LHCN-M2 (cell line): Measurements from ENCODE around the gene ATP8A2. TPM values are rescaled to one million over a fixed set of nuclear protein-coding genes. Genes with fewer than 3 reads are reported as not detected.
A peak's percentile ranks its signal among the peaks of the same experiment; 100 is the strongest.
"Not testable (repeated sequence)": the region's sequence is repeated elsewhere in the genome, so short reads cannot be mapped to it uniquely, and the experiment has no call there.

ENCODE experiments used
- DNase-seq: peaks from one replicate; pipeline ENCODE4 v3.0.0-alpha.2; 2012; ENCODE audit warnings: low read depth
- total RNA-seq: library from RNA; depleted of rRNA; stranded (reverse); fragments of >200 nt; gene quantifications from 2 replicates; pipeline ENCODE4 v1.2.3, GENCODE V29; 2014

Gene ATP8A2
- total RNA-seq, 1 experiment from 2014 or later: 1.3 TPM

- DNase-seq: no peak
These were observed 90.7 kb downstream of the ATP8A2 start for GRCh38 chr13:25462301-25463125.

GRCh38 chr13:25463496-25463895, 91.7 kb downstream of the ATP8A2 start:
- peak; percentile 43 for DNase-seq

DNA sequence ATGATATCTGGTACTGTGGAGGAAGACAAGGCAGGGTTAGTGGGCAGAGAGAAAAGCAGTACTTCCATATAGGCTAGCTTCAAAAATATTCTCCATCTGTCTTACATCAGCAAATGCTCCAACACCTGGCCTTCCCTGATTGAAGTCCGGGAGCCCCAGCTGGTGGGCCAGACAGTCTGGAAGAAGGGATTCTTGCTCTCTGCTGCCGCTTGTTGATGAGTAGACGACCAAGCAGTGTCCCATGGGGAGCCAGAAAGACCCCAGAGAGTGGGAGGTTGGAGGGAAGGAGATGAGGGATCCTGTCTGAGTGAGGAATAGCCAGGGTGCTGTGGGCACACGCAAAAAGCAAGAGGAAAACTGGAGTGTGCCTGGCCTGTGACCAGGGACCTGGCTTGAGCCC, 95.1 kb downstream of the ATP8A2 start:
- no peak for DNase-seq

DNA sequence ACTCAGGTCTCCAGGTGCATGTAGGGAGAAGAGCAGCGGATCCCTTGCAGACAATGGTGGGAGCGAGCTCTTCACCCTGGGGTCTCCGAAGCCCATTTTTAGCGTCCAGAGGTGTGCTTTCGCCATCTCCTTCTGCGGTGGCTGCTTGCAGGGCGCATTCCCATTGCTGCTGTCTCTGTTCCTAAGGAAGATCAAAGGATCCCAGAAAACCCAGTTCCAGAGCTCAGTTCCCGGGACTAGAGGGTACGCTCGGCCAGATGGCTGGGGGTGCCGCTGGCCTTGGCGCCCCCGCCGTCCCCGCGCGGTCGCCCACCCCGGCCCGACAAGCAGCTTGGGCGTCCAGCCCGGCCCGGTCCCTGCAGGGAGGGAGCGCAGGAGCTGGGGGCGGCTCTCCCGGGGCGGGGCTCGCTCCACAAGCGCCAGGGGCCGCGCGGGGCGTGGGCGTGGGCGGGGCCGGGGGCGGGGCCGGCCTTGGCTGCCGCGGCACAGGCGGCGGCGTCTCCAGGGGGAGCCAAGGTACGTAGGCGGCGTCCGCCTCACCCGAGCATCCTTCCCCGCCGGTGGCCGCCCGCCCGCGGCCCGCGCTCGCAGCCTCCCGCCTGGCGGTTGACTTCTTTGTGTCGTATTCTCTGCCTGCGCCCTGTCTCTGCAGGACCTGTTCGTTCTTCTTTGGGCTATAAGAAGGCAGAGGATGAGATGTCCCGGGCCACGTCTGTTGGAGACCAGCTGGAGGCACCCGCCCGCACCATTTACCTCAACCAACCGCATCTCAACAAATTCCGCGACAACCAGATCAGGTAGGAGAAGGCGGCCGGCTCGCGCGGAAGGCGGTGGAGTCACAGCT, 96.8 kb downstream of the ATP8A2 start:
- DNase-seq: no peak

GRCh38 chr13:25469169-25469525, 97.4 kb downstream of the ATP8A2 start:
- DNase-seq: no peak

- DNase-seq: no peak
These were observed 102.1 kb downstream of the ATP8A2 start for GRCh38 chr13:25473864-25474263.

GRCh38 chr13:25478186-25478585, 106.4 kb downstream of the ATP8A2 start:
- DNase-seq: peak; percentile 39

DNA sequence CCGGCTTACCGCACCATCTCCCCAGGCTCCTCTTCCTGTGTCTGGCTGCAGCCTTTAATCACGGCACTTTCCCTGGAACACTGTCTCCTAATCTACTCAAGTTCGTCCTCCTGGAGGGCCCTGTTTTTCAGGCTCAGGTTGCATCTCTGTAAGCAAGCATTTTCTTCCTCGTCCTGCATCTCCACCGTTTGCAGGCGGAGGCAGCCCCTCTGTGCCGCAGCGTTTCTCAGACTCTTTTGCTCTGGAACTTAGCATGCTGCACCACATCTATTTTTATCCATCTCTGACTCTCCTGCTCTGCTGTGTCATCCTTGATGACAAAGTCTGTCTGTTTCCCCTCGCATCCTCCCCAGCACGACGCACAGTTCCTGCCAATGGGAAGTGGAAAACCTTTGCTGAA, 117.5 kb downstream of the ATP8A2 start:
- peak; percentile 15 for DNase-seq

DNA sequence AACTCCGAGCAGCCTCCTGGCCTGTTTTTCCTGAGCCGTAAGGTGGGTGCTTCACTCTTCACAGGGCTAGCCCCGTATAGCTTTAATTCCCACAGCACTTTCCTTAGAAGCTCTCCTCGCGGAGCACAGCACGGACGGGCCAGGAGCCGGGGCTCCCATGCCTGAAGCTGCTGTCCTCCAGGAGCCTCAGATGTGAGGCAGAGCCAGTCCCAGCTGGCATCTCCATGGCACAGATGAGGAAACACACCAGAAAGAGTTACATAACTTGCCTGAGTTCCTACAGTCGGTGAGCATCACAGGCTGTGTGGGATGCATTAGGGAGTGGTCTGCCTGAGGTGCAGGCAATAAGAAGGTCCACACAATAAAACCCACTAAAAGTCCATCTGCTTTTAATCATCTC, 118.5 kb downstream of the ATP8A2 start:
- DNase-seq: no peak

DNA sequence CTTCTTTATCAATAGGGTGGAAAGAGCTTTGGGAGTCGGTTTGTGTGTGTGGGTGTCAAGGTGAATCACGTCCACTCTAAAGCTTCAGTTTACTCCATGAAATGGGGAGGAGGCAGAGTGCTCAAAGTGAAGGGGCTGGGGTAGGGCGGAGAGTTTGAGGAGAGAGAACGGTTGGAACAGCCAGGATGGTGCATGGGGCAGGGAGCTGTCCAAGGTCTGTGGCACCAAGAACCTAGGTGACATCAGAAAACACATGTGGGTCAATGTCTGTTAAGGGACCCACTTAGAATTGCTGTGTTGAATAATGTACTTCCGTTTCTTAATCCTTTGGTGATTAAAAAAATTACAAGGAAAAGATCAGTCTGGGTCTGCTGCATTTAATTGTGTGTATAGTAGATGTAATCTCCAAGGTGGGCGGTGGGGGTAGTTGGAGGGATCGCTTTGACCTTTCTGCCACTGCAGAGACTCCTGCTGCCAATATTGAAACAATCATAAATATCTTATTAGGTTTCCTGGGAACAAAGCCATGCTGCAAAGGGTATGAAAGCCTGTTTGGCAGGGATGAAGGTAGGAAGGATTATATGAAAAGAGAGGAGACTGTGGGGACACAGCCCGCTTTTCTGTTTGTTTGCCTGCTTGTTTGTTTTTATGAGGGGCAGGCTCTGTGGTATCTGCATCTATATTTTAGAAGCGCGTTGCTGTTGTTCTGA, 122.3 kb downstream of the ATP8A2 start:
- no peak for DNase-seq

DNA sequence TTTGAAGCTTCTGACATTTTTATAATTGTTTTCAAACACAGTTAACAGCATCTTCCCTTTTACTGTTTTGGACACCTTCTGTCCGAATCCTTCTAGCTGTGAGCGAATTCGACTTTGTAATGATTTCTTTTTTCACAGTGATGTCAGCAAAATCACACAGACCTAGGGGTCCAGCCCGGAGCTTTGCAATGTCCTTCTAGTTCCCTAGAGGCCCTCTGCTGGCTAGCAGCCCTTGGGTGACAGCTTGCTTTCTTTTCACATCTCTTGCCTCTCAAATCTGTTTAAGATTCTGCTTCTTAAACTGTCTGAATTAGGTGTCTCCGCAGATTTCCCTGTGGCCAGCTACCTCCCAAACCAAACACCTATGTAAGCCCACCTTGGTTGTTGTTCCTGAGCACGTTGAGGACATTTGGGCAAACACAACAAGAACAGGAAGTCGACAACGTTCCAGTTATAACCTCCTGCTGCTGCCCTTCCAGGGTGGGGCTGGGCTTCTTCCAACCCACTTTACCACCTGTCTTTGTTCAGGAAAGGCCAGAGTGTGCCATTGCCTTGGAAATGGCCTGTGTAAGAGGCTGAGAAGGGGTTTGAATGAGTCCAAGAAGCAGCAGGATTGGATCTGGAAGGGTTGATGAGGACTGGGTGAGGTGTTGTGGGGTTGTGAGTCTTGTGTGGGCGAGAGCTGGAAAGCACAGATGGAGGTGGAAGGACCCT, 123.1 kb downstream of the ATP8A2 start:
- no peak for DNase-seq

DNA sequence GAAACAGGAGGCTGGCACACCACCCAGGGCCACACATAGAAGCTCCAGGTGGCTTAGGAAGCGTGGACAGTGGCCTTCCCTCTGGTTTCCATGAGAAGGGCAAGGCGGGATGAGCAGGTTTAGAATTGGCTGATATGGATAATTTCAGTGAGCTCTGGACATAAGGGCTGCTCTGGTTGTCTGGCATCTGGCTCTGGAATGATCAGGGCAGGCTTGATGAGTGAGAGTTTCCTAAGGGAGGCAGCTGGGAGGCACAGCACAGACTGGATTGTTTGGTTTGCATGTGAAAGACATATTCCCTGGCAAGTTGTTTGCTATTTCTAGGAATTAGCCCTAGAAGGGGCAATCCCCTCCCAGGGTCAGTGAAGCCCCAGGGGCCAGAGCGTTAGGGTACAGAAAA, 129.5 kb downstream of the ATP8A2 start:
- DNase-seq: no peak

DNA sequence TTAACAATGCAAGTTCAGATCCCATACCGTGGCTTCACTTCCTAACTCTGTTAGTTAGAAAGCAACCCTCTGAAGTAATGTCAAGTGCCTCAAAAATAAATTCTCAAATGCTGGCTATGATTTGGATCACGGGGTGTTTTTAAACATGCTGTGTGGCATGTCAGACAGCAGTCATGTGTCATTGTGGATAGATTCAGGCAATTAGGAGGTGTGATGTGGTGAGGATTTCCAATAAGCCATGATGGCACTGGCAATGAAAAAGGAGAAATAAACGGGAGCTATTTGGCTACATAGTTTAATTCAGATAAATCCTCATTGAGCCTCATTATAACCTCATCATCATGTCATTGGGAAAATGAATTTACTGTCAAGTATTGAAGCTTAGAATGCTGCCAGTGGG, 130.3 kb downstream of the ATP8A2 start:
- DNase-seq: no peak

DNA sequence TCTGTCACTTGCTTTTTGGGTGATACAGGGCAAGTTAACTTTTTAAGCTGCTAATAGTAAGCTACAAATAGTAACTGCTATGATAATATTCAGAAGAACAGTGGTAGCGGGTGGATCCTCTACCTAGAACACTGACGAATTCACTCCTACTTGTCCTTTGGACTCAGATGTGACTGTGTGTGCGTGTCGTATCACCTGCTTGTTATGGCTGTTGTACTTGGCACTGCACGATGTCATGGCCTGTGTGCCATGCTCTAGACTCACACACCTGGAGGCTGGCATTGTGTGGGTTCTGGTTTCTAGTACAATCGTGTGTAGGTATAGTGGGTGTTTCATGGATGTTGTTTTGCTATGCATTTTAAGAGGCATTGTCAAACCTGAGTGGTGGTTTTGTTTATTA, 130.8 kb downstream of the ATP8A2 start:
- no peak for DNase-seq

GRCh38 chr13:25503856-25504255, 132.1 kb downstream of the ATP8A2 start:
- DNase-seq: no peak

DNA sequence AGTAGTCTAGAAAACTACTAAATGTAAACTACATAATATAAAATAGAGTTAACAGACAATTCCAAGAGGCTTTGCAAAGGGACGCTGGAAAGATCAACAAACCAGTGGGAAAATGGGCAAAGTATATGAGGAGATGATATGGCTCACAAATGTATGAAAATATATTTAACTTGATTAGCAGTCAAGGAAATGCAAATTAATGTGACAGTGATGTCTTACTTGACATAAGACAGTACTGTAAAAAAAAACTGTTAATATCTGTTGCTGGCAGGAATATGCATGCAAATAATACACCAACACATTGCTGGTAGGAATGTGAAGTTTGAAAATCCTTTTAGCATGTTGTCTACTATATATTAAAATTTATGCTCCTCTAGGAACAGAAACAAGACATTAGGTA, 136.1 kb downstream of the ATP8A2 start:
- no peak for DNase-seq

GRCh38 chr13:25513060-25513459, 141.3 kb downstream of the ATP8A2 start:
- not testable (repeated sequence) for DNase-seq

DNA sequence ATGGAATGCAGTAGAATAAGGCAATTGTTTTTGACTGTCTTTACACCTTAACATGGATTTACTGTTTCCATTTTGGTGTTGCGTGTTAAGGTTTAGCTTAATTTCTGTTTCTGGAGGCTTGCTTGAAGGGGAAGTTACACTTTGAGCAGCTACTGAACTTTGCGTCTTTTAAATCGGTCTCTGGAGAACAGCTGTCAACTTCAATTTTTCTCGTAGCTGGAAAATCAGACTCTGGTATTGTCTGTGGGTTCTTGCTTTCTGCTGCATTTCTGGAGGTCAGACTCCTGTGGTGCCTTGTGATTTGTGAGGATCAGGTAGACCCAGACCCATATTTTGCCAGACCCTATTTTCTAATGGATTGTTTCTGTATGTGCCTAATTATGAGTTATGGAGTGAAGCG, 146.7 kb downstream of the ATP8A2 start:
- no peak for DNase-seq

GRCh38 chr13:25525884-25526283, 154.1 kb downstream of the ATP8A2 start:
- DNase-seq: no peak

GRCh38 chr13:25528266-25528665, 156.5 kb downstream of the ATP8A2 start:
- no peak for DNase-seq

- DNase-seq: no peak
These were observed 157.7 kb downstream of the ATP8A2 start for GRCh38 chr13:25529425-25529824.

GRCh38 chr13:25538276-25538675, 166.5 kb downstream of the ATP8A2 start:
- no peak for DNase-seq
